PFSK-1 (cell line): Measurements from ENCODE around the gene ATP13A4.

Experiments used
- FOXP2 ChIP-seq: optimal IDR thresholded peaks from 2 replicates; pipeline ENCODE3; 2011; ENCODE audit warnings: borderline replicate concordance, control low read depth, inconsistent platforms; ENCODE audit not compliant: insufficient read depth; ENCODE audit errors: extremely low read length, extremely low read depth
- POLR2AphosphoS5 ChIP-seq: IDR thresholded peaks from 2 replicates; pipeline ENCODE4 v1.6.1; 2012; ENCODE audit warnings: low read depth, mild to moderate bottlenecking, control low read depth, low read length, moderate library complexity
- REST ChIP-seq, 2 experiments: IDR thresholded peaks; 2 replicates each; pipeline versions ENCODE4 v1.6.1 to v1.8.0; 2011 to 2012; ENCODE audit warnings: low read depth in 2 of 2, low read length in 2 of 2, control low read depth in 1 of 2, inconsistent platforms in 1 of 2, mild to moderate bottlenecking in 1 of 2, moderate library complexity in 1 of 2; ENCODE audit not compliant: insufficient read depth in 1 of 2
- SIN3A ChIP-seq: IDR thresholded peaks from 2 replicates; pipeline ENCODE4 v1.6.1; 2012; ENCODE audit warnings: mild to moderate bottlenecking, low read length, moderate library complexity, borderline replicate concordance; ENCODE audit not compliant: insufficient read depth
- TAF1 ChIP-seq: IDR thresholded peaks from 2 replicates; pipeline ENCODE4 v1.6.1; 2012; ENCODE audit warnings: low read length, control low read depth, borderline replicate concordance; ENCODE audit not compliant: insufficient read depth

The ATP13A4 gene

GRCh38 chr3:193474446-193474845 is 80.2 kb downstream of the ATP13A4 start:
- TF ChIP-seq FOXP2 (no peak), TAF1 (no peak), SIN3A (no peak), REST (IDR thresholded peaks at IDR 0.05; ENCODE audit: insufficient read depth in 1 of 2, low read depth in 2 of 2, low read length in 2 of 2) (no peak), POLR2AphosphoS5 (no peak)

DNA sequence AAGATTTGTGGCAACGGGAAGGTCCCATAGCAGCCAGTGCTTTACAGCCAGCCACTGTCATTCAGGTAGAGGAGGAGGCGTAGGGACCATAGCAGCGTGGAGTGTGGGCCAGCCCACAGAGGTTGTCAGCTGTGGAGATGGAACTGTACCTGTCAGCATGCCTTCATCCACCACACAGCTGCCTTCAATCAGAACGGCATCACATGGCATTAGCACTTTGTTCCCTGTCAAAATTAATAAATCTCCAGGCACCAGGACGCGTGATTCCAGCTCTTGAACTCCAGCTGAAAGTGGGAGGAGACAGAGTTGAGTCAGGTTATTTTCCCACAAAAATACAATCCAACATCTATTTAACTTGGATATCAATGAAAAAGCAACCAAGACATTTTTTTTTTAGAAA is 84.0 kb downstream of the ATP13A4 start:
- TF ChIP-seq FOXP2 (no peak), SIN3A (no peak), POLR2AphosphoS5 (no peak), TAF1 (no peak), REST (IDR thresholded peaks at IDR 0.05; ENCODE audit: insufficient read depth in 1 of 2, low read depth in 2 of 2, low read length in 2 of 2) (no peak)

GRCh38 chr3:193465992-193466608 is 88.6 kb downstream of the ATP13A4 start:
- TF ChIP-seq POLR2AphosphoS5 (no peak), TAF1 (no peak), FOXP2 (no peak), SIN3A (no peak), REST (IDR thresholded peaks at IDR 0.05; ENCODE audit: insufficient read depth in 1 of 2, low read depth in 2 of 2, low read length in 2 of 2) (no peak)

GRCh38 chr3:193464889-193465288 is 89.8 kb downstream of the ATP13A4 start:
- no peak for TF ChIP-seq POLR2AphosphoS5
- no peak for TF ChIP-seq FOXP2
- no peak for TF ChIP-seq SIN3A
- TF ChIP-seq REST (IDR thresholded peaks at IDR 0.05; ENCODE audit: insufficient read depth in 1 of 2, low read depth in 2 of 2, low read length in 2 of 2): no peak
- no peak for TF ChIP-seq TAF1

DNA sequence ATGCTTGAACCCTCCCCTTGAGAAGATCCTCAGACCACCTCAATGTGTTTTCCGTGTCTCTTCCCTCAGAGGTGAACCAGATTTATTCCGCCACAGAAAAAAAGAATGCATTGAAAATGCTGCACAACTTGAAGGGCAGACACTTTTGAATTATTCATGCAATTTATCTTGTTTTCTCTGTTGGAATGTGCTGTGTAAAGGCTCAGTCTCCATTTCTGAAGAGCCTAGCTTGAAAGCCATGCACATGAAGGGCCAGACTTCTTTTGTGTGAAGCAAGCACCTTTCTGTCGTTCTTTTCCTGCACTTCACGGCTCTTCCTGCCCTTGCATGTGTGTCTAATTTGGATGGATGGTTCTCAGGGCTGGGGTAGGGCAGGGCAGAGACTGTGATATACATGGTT is 97.2 kb downstream of the ATP13A4 start:
- no peak for TF ChIP-seq POLR2AphosphoS5
- TF ChIP-seq TAF1: no peak
- TF ChIP-seq REST (IDR thresholded peaks at IDR 0.05; ENCODE audit: insufficient read depth in 1 of 2, low read depth in 2 of 2, low read length in 2 of 2): no peak
- TF ChIP-seq FOXP2: no peak
- no peak for TF ChIP-seq SIN3A
